ENCODE results near the gene PPP6R3.

PPP6R3 gene

DNA sequence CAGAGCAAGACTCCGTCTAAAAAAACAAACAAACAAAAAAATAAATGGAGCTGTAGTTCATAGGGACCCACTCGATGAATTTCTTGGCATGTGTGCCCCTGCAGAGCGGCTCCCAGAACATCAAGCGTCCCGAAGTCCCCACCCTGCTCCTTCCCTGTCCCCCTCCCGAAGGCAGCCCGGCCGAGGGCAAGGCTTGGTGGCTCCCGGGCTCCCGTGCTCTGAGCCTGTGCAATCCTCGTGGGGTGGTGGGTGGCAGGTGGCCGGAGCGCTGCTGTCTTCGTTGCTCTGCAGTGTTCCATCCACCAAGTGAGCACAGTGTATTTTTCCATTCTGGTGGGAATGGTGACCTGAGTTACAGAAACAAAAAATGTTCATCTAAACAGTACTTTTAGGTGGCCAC is 190.2 kb downstream of the PPP6R3 start:
- no peak for DNase-seq

- no peak for DNase-seq
Measured at GRCh38 chr11:68651208-68651984, 190.8 kb downstream of the PPP6R3 start.

DNA sequence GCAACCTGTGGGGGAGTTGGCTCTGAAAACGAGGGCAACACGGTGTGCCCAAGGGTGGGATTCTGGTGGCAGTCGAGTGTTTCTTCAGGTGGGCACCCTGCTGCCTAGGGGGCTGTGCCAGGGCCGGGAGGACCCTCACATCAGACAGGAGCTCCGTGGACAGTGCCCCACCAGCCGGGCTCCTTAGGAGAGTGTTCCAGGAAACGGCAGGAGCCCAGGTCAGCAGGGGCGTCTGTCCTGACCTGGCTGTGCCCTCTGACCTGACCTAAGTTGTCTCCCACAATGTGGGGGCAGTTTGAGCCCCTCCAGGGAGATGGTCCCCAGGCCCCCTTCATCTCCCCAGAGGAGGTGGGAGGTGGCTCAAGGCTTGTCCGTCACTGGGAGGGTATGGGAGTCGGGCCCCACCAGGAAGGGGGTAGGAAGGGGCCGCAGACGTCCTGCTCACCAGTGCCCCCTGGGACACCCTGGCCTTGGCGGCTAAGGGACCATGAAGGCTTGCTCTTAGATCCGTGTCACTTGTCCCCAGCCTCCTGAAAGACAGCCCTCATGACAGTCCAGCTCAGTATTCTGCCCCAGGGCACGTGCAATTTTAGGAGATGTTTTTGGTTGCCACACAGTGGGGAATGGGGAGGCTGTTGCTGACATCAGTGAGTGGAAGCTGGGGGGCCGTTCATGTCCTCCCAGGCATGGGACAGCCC is 191.6 kb downstream of the PPP6R3 start:
- no peak for DNase-seq

DNA sequence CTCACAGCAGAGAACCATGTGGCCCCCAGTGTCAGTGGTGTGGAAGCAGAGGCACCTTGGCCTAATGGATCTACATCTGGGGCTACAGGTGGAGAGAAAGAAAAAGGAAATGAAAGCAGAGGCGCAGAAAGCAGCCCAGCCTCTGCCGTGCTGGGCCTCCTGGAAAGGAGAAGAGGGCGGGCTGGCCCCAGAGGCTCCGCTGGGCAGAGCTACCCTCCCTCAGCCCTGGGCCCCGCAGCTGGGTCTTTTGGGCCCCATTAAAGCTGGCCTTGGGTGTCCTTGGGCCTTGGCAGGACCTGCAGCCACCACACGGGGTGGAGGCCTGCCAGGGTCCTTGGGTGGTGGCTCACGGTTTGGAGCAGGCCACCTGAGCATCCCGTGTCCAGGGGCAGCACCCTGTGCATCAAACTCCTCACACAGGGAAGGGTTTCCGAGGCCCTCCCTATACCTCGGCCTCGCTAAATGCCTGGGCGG is 192.2 kb downstream of the PPP6R3 start:
- no peak for DNase-seq

DNA sequence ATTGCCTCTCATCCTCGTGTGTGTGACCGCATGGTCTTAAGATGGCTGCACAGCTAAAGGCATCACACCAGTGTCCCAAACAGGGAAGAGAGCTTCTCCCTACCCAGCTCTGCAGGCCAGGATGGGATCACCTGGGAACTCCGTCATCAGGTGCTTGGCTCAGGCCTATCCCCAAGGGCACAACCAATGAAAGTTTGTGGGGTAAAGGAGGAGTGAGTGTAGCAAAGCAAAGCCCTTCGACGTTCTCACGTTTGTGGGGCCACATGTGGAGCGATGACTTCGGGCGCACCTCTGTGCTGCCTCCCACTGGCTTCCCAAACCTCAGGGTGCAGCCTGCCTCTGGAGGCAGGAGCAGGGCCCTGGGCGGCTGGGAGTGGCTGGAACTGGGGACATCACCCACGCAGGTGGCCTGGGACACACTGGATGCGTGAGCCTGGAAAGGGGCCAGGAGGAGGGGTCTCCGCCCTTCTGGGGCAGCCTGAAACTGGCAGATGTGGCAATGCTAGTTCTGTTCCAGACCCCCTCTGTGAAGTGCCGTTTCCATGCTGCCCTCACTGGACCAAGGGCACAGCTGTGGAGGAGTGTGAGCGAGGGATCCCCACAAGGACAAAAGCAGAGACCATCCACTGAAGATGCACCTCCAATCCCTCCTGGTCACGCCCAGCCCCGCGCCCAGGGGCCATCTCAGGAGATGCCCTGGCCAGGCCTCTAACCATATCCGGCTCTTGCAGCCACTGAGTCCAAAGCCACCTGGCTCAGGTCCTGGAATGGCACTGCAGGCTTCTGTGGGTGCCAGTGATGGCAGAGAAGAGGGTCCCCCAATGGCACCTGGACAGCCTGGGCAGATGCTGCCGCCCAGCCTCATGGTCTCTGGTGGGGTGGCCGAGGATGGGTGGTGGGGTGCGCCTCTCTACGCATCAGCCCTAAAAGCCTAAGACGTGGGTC is 193.2 kb downstream of the PPP6R3 start:
- no peak for DNase-seq

DNA sequence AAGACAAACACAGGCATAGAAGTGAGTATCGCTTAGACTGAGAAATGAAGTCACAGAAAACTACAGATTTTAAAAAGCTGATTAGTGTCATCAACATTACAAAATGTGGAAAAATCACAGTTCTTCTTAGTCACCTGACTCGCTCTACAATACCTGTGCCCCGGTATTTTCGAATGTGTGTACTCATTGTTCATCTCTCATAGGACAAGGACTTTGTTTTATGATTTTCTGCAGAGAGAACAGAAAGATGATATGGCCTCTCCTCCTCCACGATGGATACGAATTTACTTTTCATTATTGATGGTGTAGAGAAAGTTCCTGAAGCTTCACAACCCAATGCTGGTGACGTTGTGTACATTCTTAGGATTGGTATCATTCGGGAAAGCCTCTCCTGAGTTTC is 194.4 kb downstream of the PPP6R3 start:
- no peak for DNase-seq

DNA sequence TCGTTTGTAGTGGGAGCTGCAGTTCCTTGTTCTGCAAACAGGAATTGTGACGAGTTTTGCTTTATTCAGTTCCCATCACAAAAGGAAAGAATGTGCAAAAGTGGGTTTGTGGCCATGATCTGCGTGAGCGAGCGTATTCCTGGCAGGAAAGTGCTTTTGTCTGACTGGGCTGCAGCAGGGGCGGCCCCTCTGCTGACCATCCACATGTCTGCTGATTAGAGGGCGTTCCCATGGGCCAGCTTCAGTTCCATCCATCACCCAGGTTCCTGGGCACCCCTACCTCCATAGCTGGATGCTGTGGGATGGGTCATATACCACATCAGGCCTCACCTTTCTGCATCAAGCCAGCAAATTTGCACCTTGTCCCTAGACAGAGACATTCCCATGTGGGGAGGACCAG is 194.9 kb downstream of the PPP6R3 start:
- DNase-seq: no peak

DNA sequence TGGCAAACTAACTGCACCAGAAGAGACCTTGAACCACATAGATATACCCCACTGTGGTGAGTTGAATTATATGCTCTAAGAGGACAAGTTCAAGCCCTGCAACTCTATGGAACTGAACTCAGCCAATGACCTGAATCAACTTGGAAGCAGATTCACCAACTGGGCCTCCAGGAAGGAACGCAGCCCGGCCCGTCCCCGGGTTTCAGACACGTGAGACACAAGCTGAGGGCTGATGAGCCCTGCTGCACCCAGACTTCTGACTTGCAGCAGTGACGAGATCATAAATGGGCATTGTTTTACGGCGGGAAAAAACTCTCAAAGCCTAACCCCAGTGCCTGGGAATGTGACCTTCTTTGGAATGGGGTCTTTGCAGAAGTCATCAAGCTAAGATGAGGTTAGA is 195.3 kb downstream of the PPP6R3 start:
- DNase-seq: no peak

DNA sequence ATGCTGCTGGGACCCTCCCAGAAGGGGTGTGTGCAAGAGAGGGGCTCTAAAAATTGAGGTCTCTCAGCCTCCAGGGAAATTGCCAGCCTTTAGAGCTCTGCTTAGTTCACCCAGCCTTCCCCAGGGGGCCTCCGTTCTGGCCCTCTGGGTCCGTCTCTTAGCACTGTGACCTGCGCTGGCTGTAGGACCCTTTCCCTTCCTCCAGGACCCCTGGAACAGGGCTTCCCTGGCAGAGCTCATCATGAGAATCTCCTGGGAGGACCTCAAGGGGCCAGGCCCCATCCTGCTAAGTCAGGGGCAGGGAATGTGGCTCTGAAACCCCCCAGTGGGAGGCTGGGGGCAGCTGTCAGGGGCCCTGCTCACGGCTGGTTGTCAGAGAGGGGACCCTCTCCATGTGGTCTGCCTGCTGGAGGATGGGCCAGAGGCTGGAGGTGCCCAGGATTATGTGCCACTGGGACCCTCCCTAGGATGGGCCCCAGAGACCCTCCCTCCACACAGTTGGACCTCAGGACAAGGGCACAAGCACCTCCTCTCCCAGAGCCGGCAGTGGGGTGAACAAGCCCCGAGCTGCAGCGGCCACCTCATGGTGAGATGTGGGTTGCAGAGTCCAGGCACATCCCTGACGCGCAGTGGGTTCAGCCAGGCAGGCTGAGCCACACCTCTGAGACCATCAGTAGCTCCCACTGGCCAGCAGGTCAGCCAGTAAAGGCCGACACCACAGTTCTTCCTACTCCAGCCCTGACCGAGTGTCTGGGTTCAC is 196.6 kb downstream of the PPP6R3 start:
- DNase-seq: no peak

DNA sequence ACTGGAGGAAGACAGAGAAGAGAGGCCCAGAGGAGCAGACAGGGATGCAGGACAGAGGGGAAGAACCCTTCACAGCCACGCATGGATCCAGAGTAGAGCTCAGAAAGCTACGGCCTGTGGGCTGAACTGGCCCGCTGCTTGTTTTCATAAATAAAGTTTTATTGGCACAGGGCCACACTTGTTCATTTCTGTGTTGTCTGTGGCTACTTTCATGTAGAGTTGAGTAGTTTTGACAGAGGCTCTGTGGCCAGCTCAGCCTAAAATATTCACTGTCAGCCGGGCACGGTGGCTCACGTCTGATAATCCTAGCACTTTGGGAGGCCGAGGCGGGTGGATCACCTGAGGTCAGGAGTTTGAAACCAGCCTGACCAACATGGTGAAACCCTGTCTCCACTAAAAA is 197.5 kb downstream of the PPP6R3 start:
- DNase-seq: no peak

GRCh38 chr11:68658661-68659060 is 198.1 kb downstream of the PPP6R3 start:
- no peak for DNase-seq

DNA sequence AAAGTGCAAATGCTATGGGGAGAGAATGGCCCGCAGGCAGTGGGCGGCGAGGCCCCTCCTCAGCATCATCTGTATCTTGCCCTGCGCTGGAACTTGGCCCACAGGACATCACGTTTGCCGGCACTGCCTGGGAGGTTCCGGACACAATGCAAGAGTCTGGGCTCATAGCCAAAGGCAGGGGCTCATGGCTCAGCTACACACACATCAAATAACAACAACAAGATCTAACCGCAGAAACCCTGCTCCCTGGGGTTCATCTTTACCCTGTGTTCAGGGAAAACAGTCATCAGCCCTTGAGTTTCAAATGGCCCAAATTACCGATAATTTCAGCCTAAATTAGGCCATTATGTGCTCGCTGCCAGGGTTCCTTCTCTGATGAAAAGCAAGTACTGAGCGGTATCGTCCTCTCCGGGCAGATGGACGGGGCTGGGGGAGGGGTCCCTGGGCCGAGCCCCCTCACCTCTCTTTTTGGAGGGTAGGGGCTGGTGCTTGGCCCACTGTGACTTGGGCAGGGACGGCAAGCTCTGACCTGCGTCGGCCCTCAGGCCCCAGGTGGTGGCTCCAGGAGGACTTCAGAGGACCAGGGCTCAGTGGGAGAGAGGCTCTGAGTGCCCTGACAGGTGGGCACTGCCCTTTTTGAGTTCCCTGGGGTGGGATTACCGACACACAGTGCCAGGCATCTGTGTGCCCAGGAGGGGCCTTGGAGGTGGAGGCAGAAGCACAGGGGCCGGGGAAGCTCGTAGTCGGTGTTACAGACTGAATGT is 198.8 kb downstream of the PPP6R3 start:
- DNase-seq: peak in 21 of 51 donors; percentile 2 to 44 (median 13)

DNA sequence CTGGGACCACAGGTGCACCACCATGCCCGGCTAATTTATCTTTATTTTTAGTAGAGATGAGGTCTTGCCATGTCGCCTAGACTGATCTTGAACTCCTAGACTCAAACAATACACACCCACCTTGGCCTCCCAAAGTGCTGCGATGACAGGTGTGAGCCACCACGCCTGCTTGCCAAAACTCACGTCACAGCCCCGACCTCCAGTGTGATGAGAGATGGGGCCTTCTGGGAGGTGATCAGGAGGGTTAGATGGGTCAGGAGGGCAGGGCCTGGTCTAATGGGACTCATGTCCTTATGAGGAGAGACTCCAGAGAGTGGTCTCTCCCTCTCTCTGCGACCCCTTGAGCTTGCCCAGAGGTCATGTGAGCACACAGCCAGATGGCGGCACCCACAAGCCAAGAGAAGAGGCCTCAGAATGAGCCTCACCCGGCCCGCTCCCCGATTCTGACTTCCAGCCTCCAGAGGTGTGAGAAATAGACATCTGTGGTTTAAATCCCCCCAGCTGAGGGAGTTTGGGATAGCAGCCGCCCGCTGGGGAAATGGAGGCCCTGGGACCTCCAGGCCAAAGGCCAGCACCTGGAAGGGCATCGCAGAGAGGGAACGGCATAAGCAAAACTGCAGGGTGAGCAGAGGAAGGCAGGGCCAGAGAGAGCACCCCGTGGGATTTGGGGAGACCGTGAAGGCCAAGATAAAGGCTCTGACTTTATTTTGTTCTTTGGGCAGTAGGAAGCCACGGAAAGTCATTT is 199.7 kb downstream of the PPP6R3 start:
- no peak for DNase-seq

DNA sequence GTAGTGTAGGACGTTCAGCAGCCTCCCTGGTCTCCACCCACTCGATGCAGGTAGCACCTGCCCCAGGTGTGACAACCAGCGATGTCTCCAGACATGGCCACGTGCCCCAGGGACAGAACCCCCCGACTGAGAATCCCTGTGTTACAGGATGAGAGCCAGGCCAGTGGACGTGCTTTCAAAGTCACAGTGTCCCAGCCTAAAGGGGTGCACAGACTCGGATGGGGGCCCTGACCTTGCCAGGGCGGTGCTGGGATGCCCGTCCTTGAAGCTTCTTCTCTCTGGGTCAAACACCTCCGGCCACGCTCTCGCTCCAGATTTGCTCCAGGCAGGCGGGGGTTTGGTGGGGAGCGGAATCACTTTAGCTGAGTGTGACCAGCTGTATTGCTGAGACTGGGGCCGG is 200.5 kb downstream of the PPP6R3 start:
- no peak for DNase-seq

GRCh38 chr11:68661697-68662603 is 201.4 kb downstream of the PPP6R3 start:
- DNase-seq: no peak

DNA sequence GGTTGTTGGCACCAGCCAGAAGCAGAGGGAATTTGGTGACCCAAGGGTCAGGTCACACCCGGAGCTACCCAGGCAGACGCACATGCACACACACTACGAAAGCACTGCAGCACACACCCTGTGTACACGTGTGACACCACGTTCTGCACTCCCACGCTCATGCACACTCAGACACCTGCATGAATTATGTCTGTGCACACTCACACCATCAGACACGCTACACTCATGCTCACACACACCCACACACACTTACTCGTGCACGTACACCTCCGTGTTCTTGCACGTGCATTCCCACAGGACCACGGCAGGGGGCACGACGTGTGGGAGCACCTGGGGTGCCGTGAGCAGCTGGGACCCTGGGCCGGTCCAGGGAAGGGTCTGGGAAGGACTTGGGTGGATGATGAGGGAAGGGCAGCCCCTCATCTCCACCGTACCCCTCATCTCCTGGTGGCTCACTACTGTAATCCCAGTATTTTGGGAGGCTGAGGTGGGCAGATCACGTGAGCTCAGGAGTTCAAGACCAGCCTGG is 203.0 kb downstream of the PPP6R3 start:
- DNase-seq: no peak

- DNase-seq: no peak
Measured at GRCh38 chr11:68664141-68664540, 203.6 kb downstream of the PPP6R3 start.

GRCh38 chr11:68664906-68665305 is 204.4 kb downstream of the PPP6R3 start:
- no peak for DNase-seq

Data from hypothalamus (tissue), 51 donors.